CD4-positive, alpha-beta T cell (primary cell): Measurements from ENCODE around the gene CDH12. TPM values are rescaled to one million over a fixed set of nuclear protein-coding genes. Genes with fewer than 3 reads are reported as not detected.

Source experiments
- ATAC-seq: fragments of 200-7000 bp; cut with Tn5 transposase; one replicate; pipeline ENCODE4 v1.10.0; 2022; ENCODE audit warnings: mild to moderate bottlenecking; ENCODE audit not compliant: poor library complexity
- CTCF ChIA-PET: fragments of 350-600 bp; sonication (Branson Sonifier 250); formaldehyde crosslinking; loops from one replicate; lab custom pipeline; 2021; ENCODE audit warnings: antibody characterized with exemption, inconsistent platforms; lab: Charles Lee
- POLR2A ChIA-PET: fragments of 350-600 bp; sonication (Branson Sonifier 250); formaldehyde crosslinking; loops from one replicate; lab custom pipeline; 2021; ENCODE audit warnings: antibody characterized with exemption, inconsistent platforms; lab: Charles Lee
- DNase-seq, 14 experiments: peaks; one replicate each; pipeline ENCODE4 v3.0.0-alpha.2; 2013 to 2020; ENCODE audit warnings: mixed read lengths in 2 of 14
- H3K27ac ChIP-seq, 2 donors: one replicate each; pipeline versions ENCODE4 v1.5.1 to v1.7.0; 2013; ENCODE audit warnings: low read length in 2 of 2, low read depth in 1 of 2, mild to moderate bottlenecking in 1 of 2
- H3K27me3 ChIP-seq, 2 experiments: 1 replicate in 1 of 2; 2 replicates in 1 of 2; pipeline versions ENCODE4 v1.6.1 to v1.7.0; 2013; ENCODE audit warnings: low read length in 2 of 2, control low read depth in 1 of 2, mild to moderate bottlenecking in 1 of 2, moderate library complexity in 1 of 2; ENCODE audit not compliant: insufficient read depth in 2 of 2, control insufficient read depth in 1 of 2
- H3K36me3 ChIP-seq: one replicate; pipeline ENCODE4 v1.6.1; 2013; ENCODE audit warnings: low read length, control low read depth; ENCODE audit not compliant: insufficient read depth
- H3K4me1 ChIP-seq: one replicate; pipeline ENCODE4 v1.6.1; 2013; ENCODE audit warnings: low read length, control low read depth; ENCODE audit not compliant: insufficient read depth
- H3K4me3 ChIP-seq: one replicate; pipeline ENCODE4 v1.5.1; 2013; ENCODE audit warnings: mild to moderate bottlenecking, low read length, moderate library complexity
- H3K9me3 ChIP-seq, 2 experiments: 1 replicate in 1 of 2; 2 replicates in 1 of 2; pipeline versions ENCODE4 v1.6.1 to v1.7.0; 2013; ENCODE audit warnings: low read length in 2 of 2, mild to moderate bottlenecking in 2 of 2, control low read depth in 1 of 2, moderate library complexity in 1 of 2; ENCODE audit not compliant: control insufficient read depth in 1 of 2, insufficient read depth in 1 of 2
- H3K27ac Mint-ChIP-seq: one replicate; pipeline ENCODE4 v1.8.0; 2020; ENCODE audit warnings: mixed read lengths
- H3K27me3 Mint-ChIP-seq: one replicate; pipeline ENCODE4 v1.8.0; 2021; ENCODE audit warnings: mixed read lengths
- H3K36me3 Mint-ChIP-seq: one replicate; pipeline ENCODE4 v1.8.0; 2021; ENCODE audit warnings: low read depth, mixed read lengths
- H3K4me1 Mint-ChIP-seq: one replicate; pipeline ENCODE4 v1.8.0; 2021; ENCODE audit warnings: low read depth, mixed read lengths
- H3K4me3 Mint-ChIP-seq: one replicate; pipeline ENCODE4 v1.8.0; 2020; ENCODE audit warnings: mild to moderate bottlenecking, mixed read lengths
- H3K9me3 Mint-ChIP-seq: one replicate; pipeline ENCODE4 v1.8.0; 2020; ENCODE audit warnings: mixed read lengths
- intact Hi-C, 2 experiments: fragments of 100-400 bp; cut with DNase I in 1 of 2; cut with micrococcal nuclease in 1 of 2; formaldehyde crosslinking; loops; one replicate each; pipeline versions ENCODE4 v1.15.1 to v1.9.0; 2023 to 2025; cut with DNase I, micrococcal nuclease
- total RNA-seq, 174 experiments: library from RNA in 2 of 174; stranded (reverse) in 2 of 174; gene quantifications; one replicate each; pipeline ENCODE4 v1.2.3 and lab custom pipeline; 2021 to 2026
- TF ChIP-seq, protein P1 (sequence below): fragments of 200-600 bp; IDR thresholded peaks from one replicate; pipeline ENCODE4 v1.8.0; 2022; ENCODE audit warnings: antibody characterized with exemption, mild to moderate bottlenecking

The CDH12 gene
- total RNA-seq, 2 experiments from 2014 or later = not detected

DNA sequence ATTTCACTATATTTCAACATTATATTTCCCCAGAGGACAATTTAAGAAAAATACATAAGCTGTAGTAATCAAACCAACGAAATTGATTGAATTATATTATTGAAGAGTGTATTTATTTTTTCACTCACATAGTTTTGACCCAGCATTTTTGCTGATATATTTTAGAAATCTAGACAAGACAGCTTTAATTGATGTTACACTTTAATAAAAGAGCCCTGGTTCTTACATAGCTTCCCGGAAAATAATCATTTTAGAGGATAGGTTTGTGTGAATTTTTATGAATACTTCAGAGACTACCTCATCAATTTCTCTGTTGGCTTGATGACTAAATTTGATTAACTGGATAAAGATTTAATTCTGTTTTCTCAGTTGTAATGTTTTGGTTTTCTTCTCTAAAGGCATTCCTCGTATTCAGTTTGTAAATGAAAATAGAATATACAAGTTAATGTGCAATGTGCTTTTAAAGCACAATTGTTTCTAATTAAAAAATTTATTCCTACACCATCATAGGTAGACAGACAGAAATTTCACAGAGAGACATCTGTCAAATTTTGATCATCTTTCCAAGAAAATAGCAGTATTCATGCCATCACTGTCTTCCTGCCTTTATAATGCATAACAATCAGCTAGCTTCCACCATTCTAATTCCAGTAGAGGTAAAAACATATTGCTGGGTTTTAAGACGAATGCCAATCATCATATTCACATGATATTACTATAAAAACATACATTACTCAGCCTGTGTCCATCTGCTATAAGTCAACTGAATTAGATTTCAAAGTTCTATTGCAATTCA lies 441.4 kb downstream of the CDH12 start:
- CTCF ChIA-PET = no interaction called here
- TF ChIP-seq, protein P1, sequence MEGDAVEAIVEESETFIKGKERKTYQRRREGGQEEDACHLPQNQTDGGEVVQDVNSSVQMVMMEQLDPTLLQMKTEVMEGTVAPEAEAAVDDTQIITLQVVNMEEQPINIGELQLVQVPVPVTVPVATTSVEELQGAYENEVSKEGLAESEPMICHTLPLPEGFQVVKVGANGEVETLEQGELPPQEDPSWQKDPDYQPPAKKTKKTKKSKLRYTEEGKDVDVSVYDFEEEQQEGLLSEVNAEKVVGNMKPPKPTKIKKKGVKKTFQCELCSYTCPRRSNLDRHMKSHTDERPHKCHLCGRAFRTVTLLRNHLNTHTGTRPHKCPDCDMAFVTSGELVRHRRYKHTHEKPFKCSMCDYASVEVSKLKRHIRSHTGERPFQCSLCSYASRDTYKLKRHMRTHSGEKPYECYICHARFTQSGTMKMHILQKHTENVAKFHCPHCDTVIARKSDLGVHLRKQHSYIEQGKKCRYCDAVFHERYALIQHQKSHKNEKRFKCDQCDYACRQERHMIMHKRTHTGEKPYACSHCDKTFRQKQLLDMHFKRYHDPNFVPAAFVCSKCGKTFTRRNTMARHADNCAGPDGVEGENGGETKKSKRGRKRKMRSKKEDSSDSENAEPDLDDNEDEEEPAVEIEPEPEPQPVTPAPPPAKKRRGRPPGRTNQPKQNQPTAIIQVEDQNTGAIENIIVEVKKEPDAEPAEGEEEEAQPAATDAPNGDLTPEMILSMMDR = no peak
- POLR2A ChIA-PET = no interaction called here
- Mint-ChIP-seq H3K4me1 (no peaks in the 10 kb centered on the region), H3K27ac (no peak overlapping the region), H3K4me3 (no peak overlapping the region), H3K36me3 (no peaks in the 10 kb centered on the region), H3K9me3 (peaks cover 7% of the 10 kb centered on the region), H3K27me3 (no peaks in the 10 kb centered on the region)
- intact Hi-C loops = no loop called here
- Histone ChIP-seq H3K9me3 (peaks cover 0 to 9% of the 10 kb centered on the region in 2 experiments), H3K4me1 (no peaks in the 10 kb centered on the region), H3K27ac (no peak overlapping the region), H3K27me3 (no peaks in the 10 kb centered on the region), H3K36me3 (no peaks in the 10 kb centered on the region), H3K4me3 (no peak overlapping the region)
- ATAC-seq = no peak
- no peak for DNase-seq

DNA sequence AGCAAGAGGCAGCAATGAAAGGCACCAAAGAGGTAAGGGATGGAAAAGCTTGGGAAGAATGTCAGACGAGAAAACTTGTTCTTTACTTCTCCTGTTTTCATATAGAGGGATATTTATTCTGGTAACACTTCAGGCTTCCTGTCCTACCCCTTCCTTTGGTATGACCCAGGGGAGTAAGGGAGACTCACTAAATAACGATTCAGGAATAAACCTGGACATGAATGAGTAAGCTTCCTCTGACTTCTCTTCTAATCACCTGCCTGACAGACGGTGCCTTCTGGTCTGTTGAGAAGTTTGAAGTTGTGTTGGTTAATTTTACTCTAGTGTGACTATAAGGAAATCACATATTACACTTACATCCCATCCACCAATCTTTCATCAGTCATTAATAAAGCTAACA lies 461.2 kb downstream of the CDH12 start:
- Histone ChIP-seq H3K36me3 (no peaks in the 10 kb centered on the region), H3K4me1 (no peaks in the 10 kb centered on the region), H3K4me3 (no peak overlapping the region), H3K27me3 (no peaks in the 10 kb centered on the region), H3K27ac (no peak overlapping the region), H3K9me3 (no peaks in the 10 kb centered on the region)
- Mint-ChIP-seq H3K27me3 (no peaks in the 10 kb centered on the region), H3K36me3 (no peaks in the 10 kb centered on the region), H3K4me3 (no peak overlapping the region), H3K4me1 (no peaks in the 10 kb centered on the region), H3K27ac (no peak overlapping the region), H3K9me3 (peaks cover 12% of the 10 kb centered on the region)
- DNase-seq (no peak), ATAC-seq (no peak)
- TF ChIP-seq, protein P1 = no peak
- intact Hi-C loops = no loop called here
- POLR2A ChIA-PET = no interaction called here
- CTCF ChIA-PET = no interaction called here

DNA sequence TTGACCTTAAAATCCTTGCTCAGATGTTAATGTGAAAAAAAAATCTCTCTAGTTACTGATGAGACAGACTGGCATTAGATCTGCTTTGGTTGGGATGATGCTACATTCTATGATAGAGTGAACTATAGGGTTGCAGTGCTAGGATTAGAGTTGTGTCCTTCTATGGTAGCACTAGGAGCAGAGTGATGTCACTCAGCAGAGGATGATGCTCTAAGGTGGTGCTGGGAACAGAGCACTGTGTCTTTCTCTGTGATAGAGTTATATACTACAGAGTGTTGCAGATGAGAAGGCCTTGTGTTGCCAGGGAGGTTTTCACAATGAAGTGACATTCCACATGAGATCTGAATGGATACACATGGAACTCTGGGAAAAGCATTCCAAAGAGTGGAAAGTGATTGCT lies 462.3 kb downstream of the CDH12 start:
- Histone ChIP-seq H3K9me3 (peaks cover 0 to 3% of the 10 kb centered on the region in 2 experiments), H3K36me3 (no peaks in the 10 kb centered on the region), H3K27me3 (no peaks in the 10 kb centered on the region), H3K27ac (no peak overlapping the region), H3K4me1 (no peaks in the 10 kb centered on the region), H3K4me3 (no peak overlapping the region)
- no peaks in the 10 kb centered on the region for H3K27me3 Mint-ChIP-seq
- no peak overlapping the region for H3K27ac Mint-ChIP-seq
- CTCF ChIA-PET = no interaction called here
- DNase-seq = no peak
- TF ChIP-seq, protein P1 = no peak
- POLR2A ChIA-PET = no interaction called here
- peaks cover 12% of the 10 kb centered on the region for H3K9me3 Mint-ChIP-seq
- no peak for ATAC-seq
- H3K36me3 Mint-ChIP-seq = no peaks in the 10 kb centered on the region
- no peaks in the 10 kb centered on the region for H3K4me1 Mint-ChIP-seq
- intact Hi-C loops = no loop called here
- H3K4me3 Mint-ChIP-seq = no peak overlapping the region
